GM18873 (cell line): ENCODE data around the gene DNAJC2.

Experiments used
- ATAC-seq: cut with Tn5 transposase; IDR thresholded peaks from one replicate; pipeline ENCODE4 v1.9.1; 2021; ENCODE audit warnings: mild to moderate bottlenecking, moderate library complexity, moderate number of reproducible peaks; ENCODE audit not compliant: unreplicated experiment, low FRiP score

The DNAJC2 gene, protein sequence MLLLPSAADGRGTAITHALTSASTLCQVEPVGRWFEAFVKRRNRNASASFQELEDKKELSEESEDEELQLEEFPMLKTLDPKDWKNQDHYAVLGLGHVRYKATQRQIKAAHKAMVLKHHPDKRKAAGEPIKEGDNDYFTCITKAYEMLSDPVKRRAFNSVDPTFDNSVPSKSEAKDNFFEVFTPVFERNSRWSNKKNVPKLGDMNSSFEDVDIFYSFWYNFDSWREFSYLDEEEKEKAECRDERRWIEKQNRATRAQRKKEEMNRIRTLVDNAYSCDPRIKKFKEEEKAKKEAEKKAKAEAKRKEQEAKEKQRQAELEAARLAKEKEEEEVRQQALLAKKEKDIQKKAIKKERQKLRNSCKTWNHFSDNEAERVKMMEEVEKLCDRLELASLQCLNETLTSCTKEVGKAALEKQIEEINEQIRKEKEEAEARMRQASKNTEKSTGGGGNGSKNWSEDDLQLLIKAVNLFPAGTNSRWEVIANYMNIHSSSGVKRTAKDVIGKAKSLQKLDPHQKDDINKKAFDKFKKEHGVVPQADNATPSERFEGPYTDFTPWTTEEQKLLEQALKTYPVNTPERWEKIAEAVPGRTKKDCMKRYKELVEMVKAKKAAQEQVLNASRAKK

DNA sequence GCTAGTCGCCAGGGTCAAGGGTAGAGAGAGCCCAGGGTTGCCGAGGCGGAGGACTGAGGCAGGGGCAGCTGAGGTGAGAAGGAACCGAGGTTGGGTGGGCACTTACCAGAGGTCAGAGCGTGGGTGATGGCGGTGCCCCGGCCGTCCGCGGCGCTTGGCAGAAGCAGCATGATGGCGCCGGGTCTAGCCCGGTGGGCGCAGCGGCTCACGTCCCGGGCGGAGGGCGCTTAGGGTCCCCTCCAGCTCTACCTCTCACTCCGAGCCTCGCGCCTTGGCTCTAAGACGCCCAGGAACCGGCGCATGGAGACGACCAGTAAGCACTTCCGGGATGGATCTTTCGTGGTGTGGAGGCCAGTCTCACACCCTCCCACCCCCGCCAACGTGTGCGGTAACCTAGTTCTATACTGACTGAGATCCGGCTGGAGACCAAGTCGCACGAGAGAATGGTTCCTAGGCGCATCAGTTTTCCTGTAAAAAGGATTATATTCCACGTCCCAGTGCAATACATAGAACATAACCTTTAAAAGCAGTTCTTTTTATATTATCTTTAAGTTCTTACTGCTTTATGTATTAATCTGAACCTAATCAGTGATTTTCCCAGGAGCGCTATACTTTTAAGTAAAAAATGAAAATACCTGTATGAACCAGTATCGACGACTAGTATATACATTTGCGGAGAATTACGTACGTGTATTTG is at the start of gene DNAJC2:
TSS of gene DNAJC2 (minus strand) at position 315 of the 697 bp plus-strand sequence. CDS start at position 170, 145 bp downstream.
- ATAC-seq = peak; percentile 63

DNA sequence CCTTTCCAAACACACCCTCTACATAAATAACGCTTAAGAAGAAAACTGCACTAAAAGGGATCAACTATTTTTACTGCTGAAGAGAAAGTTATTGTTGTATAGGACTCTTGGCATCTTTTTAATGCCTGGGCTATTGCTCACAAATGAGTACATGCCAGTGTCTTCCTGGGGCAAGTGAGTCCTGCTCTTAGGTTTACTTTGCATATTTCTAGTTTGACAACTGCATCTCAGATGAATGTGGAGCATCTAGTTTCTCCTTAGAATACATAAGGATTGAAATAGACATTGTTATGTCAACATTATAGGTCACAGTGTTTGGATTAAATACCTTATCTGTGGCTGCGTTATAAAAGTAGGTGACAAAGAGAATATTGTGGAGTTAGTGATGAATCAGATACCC is 47.4 kb upstream of the DNAJC2 start:
- no peak for ATAC-seq

DNA sequence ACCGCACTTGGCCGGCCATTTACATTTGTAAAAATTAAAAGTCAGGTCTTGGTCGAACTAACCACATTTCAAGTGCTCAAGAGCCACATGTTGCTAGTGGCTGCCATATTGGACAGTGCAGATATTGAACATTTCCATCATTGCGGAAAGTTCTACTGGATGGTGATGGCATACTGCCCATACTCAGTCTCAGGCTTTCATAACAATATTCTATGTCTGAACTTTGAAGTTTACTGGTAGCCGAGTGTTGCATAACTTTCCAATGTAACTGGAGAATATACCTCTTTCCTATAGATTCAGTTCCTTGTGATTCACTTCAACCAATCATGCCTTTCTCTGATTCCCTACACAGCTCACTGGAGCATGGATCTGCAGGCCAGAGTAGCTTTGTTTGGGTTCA is 46.6 kb upstream of the DNAJC2 start:
- no peak for ATAC-seq

DNA sequence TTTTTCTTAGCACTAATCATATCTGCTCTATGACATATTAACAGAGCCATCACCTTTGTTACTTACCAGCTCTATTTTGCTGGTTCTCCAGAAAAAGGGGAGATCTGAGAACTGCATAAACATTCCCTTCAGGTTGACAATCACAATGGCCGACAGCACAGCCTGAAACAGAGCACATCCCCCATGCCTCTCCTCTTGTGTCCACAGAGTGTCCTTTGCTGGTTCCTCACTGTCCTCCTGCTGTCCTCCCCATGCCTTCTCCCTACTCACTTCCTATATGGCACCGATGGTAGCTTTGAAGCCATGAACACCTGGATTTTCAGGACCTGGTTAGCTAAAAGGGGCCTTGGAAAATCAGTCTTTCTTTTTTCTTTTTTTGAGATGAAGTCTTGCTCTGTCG is 44.7 kb upstream of the DNAJC2 start:
- no peak for ATAC-seq

DNA sequence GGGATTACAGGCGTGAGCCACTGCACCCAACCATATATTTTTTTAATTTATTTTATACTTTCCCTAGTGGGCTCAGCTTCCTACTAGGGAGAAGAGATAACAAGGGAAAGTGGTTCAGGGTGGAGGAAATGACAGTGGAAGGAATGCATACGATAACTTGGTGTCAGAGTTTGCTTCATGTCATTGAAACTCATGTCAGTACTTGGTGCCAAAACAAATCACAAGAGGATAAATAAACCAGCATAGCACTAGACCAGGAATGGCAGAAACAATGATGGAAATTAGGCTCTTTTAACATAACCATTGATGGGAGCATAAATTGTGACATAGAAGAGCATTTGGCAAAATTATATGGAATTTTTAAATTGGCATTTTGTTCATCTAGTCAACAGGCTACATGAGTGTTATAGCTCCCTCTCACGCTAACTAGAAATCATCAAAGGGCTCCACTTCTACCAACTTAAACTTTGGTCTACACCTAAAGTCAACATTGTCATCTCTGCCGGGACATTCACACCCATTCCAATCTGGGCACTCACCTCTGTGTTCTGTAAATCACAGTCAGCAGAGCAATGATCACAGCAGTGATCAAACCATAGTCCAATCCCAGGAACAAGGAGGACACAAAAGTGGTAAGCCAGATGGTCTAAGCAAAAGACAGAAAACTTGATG is 44.0 kb upstream of the DNAJC2 start:
- no peak for ATAC-seq

DNA sequence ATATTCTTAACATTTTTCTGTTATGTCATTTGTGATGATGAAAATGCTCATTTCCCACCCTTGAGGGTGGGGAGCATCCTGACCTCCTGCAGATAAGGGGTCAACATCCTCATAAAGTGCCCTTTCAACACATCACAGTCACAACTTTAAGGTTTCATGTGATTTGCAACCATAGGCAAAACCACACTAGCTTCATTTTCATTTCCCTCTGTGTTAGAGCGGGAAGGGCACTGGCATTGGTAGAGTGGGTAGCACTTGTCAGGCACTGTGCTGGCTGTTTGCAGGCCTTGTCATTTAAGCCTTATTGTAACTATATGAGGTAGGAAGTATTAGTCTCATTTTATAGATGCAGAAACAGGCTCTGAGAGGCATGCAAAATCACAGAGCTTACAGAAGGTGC is 42.7 kb upstream of the DNAJC2 start:
- ATAC-seq = no peak

DNA sequence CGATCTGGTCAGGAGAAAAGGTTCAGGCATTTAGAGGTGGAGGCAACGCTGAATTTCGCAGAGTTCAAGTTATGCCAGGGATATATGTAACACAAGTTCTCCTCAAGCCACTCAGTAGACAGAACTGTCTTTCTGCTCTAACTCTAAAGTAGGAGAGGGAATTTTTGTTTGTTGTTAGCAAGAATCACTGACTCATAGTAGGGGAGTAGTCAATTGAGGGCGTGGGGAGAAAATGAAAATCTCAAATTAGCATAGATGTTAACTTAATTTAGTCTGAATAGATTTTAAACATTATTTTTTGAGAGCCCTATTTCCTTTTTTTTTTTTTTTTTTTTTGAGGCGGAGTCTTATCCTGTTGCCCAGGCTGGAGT is 37.5 kb upstream of the DNAJC2 start:
- no peak for ATAC-seq

DNA sequence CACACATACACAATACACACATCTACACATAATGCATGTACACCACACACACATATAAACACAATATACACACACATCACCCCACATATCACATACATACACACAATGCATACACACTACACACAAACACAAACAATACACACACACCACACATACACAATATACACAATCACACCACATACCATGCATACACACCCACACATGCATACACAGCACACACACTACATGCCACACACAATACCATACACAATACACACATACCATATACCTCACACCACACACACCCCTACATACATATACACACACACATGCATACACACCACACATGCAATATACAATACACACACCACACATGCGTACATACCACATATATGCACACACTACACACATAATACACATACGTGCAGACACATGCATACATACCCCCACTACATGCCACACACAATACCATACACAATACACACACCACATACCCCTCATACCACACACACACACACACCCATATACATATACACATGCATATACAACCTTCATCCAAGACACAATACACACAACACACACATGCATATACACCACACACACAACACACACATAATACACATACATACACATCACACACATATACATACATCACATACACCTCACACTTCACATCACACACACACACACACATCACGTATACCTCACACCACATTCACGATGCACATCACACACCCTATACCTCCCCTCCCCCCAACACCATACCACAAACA is 36.9 kb upstream of the DNAJC2 start:
- ATAC-seq = no peak

DNA sequence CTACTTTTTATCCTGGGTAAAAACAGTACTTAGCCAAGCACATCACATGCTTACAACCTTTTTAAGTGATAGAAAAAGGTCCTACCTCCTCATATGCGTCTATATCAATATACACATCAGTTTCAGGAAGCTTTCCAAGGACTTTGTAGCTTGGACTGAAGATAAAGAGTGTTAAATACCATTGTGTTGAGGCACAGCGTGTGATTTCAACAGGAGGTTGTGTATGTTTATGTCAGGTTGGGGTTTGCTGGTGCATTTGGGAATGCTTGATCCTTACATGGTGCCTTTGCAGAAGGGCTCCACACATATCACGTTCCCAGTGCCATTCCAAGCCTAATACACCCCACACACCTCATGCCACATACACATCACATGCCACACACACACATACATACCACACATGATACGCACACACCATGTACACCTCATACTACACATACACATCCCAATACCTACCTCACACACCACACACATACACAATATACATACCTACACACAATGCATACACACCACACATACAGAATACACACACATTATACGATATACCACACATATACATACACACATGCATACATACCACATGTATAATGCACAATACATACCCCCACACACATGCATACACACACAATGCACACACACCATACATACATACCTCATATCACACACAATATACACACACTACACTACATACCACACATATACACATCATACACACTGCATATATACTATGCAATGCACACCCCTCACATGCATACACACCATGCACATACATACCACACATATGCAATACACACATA is 36.0 kb upstream of the DNAJC2 start:
- no peak for ATAC-seq

DNA sequence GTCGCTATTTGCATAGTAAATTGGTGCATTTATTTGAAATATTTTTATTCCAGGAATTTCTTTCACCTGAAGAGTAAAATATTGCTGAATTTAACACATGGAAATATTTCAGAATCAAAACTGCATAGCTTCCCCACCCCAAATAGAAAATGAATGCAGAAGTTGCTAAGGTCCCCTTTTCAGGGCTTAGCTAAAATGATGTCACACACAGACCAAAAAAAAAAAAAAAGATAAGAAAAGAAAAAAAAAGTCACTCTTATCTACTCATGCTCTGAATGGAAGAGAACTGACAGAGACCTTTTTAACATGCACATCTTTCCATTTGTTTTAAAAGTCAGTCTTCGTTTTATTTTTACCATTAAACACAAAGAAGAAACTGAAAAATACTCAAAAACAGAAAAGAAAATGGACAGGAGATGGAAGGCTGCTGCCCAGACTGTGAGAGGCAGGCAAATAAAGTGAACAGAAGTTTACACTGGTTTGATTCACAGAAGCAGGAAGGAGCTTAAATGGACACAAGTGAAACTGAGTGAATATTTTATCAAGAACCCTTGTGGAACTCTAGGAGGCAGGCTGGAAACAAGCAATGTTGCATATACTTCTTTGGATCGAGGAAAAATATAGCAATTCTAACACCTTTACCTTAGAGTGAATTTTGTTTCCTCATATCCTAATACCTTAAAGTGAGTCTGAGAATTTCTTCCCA is 34.9 kb upstream of the DNAJC2 start:
- no peak for ATAC-seq

DNA sequence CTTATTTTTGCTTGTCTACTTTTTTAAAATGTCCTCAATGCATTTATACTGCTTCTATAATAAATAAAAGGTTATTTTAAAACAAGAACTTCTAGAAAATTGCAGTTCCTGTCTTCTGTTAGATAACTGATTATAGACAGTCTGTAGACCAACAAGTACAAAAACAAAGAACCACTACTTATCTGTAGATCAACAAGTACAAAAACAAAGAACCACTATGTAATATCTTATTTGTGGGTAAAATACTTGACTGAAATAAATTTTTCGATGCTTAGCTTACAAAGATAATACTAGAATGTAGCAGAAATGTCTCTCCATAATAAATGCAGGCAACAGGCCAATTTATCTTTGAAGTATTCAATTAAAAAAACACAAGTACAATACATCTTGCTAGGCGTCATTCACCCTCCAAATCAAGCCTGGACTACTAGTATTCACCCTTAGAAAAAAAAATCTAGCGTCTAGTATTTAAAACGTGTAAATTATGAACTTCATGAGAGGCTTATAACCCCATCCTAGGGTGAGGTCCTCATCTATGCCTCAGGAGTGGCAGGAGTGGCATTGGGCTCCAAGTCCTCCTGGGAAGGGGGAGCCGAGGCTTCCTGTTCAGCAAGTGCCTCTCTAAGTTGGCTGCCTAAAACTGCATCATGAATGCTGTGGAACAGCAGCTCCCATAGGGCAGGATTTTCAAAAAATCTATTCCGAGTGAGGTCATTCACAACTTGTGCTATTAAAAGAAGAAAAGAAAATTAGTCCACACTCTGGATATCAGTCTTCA is 29.5 kb upstream of the DNAJC2 start:
- ATAC-seq = no peak

DNA sequence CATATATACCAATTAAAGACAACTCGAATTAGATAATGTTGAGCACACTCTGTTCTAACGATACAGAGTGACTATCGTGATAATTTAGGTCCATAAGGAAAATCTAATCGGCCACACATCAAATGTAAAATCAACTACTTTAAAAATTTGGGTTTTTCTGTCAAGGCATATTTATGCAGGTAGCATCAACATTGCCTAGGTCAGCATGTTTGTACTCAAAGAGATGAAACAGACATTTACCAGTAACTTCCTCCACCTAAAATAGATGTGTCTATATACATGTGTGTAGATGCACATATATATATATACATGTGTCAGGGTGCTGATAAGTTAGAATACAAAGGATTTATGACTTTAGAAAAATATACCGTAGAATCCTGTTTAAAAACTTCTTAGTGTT is 24.9 kb upstream of the DNAJC2 start:
- ATAC-seq = no peak

DNA sequence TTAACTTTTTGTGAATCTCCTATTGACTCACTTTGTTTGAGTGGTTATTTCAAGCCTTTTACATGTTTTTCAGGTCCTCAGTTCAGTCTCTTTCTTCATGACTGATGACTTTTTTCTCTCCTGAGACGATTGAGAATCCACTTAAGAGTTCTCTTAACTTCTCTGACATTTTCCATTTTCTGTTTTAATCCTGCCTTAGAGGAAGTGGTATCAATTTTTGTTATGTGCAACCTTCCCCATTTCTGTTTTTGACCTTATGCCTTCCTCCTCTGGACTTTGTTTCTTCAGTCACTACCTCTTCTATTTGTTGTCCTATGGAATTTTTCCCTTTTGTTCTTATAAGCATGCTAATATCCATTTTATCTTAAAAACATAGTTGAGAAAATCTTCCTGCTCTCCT is 5.2 kb upstream of the DNAJC2 start:
- ATAC-seq = no peak

DNA sequence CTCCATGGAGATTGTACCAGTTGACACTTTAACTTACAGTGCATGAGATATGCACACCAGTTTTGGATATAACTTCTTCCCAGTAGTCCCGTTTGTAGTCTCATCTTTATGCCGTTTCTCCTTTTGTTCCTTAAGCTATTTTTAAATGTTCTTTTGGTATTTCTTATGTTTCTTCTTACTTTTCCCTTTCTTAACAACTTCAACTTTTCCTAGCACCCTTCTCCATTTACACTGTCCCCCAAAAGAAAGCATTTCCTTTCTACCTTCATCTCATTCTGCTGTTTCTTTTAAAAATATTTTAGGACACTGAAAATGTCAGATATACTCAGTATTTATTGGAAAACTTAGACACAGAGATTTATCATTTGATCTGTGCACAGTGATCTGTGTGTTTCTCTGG is 4.4 kb upstream of the DNAJC2 start:
- ATAC-seq = no peak

DNA sequence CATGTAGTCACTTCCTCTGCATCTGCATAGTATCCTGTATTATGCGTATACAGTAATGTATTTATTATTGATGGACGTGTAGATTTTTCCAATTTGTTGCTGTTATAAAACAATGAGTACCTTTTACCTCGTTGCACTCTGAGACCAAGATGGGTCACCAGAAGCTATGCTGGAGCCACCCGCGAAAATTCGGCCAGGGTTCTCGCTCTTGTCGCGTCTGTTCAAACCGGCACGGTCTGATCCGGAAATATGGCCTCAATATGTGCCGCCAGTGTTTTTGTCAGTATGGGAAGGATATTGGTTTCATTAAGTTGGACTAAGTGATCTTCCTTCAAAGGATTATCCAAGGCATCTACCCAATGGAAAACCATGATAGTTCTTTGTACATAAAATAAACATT is 3.9 kb upstream of the DNAJC2 start:
- ATAC-seq = no peak

DNA sequence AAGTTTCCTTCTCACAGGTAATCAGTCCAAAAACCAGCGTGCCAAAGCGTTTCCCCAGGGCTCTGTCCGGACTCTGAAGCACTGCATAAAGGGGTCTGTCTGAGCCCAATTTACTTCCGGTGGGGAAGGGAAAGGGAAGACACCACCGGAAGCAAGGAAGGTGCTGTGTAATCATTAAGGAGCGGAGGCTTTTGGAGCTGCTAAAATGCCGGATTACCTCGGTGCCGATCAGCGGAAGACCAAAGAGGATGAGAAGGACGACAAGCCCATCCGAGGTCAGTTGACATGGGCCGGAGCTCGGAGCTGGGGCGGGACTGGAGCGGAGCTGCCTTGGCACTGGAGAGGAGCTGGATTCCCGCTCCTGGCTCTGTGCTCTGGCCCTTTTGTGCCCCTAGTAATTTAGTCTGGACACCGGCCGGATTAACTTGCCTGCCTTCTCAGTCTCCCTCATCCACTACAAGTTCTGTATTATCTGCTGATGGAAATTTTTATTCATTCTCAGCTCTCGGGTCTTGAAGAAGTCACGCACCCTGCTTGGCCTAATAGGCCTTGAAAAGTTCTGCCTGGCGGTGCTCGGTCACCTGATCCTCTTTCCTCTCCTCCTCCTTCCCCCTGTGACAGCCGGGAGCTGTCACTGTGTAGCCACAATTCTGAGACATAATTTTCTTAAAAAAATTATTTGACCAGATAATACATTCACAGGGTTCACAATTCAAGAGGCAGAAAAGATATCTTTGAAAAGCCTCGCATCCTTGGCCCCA is 3.1 kb upstream of the DNAJC2 start, which contains the start of gene PSMC2:
TSS of gene PSMC2 (plus strand) at position 137 of the 761 bp plus-strand sequence. CDS start at position 206, 69 bp downstream.
- peak; percentile 56 for ATAC-seq

DNA sequence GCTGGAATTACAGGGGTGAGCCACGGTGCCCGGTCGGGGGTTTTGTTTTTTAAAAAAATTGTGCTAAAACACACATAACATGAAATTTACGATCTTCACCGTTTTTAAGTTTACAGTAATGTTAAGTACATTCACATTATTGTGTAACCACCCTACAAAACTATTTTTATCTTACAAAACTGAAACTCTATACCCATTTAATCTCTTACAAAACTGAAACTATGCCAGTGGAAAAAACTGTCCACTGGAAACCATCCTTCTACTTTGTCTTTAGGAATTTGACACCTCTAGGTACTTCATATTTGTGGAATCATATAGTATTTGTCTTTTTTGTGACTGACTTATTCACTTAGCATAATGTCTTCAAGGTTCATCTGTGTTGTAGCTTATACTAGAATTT is 1.8 kb upstream of the DNAJC2 start:
- ATAC-seq = no peak
